HCT116 (cell line): ENCODE data around the gene ATP12A. TPM values are rescaled to one million over a fixed set of nuclear protein-coding genes. Genes with fewer than 3 reads are reported as not detected.

ENCODE experiments used
- ATAC-seq: fragments of 200-7000 bp; cut with Tn5 transposase; 2 replicates; pipeline ENCODE4 v1.9.1; 2020; ENCODE audit warnings: mild to moderate bottlenecking, moderate library complexity
- BruUV-seq: library from RNA; stranded (reverse); fragments of 400-500 nt; replicated peaks from 2 replicates; lab custom pipeline; 2021; lab: Mats Ljungman, UMichigan
- CTCF ChIA-PET: fragments of 300-600 bp; sonication (Branson Sonifier 250); formaldehyde crosslinking; loops from one replicate; lab custom pipeline; 2021; ENCODE audit warnings: antibody characterized with exemption; lab: Charles Lee
- POLR2A ChIA-PET: fragments of 300-600, 350-600 bp; sonication (Branson Sonifier 250); formaldehyde crosslinking; loops from one replicate; lab custom pipeline; 2021; ENCODE audit warnings: antibody characterized with exemption; lab: Charles Lee
- RAD21 ChIA-PET, 2 experiments: fragments of 300-600 bp; sonication (Branson Sonifier 250); formaldehyde crosslinking; loops; one replicate each; lab custom pipeline; 2023; ENCODE audit warnings: low total read pairs in 2 of 2; ENCODE audit not compliant: uncharacterized antibody in 2 of 2, unreplicated experiment in 2 of 2, low non-redundant PET in 1 of 2; lab: Charles Lee
- DNase-seq: peaks from one replicate; pipeline ENCODE4 v3.0.0-alpha.2; 2010; ENCODE audit warnings: low read depth, low spot score
- H2AFZ ChIP-seq: fragments of 200-600 bp; shearing (Covaris generic), sonication (generic); 2 replicates; pipeline ENCODE4 v1.6.1; 2017; ENCODE audit warnings: low read depth, mixed run types, mixed read lengths, antibody characterized with exemption, low read length; ENCODE audit not compliant: poor library complexity, severe bottlenecking
- H3K27ac ChIP-seq: 2 replicates; pipeline ENCODE4 v1.5.1; 2012; ENCODE audit warnings: low read depth, low read length
- H3K27me3 ChIP-seq: fragments of 200-600 bp; sonication (generic); 2 replicates; pipeline ENCODE4 v1.6.1; 2016; ENCODE audit warnings: mixed run types, low read length, mixed read lengths; ENCODE audit not compliant: insufficient read depth
- H3K36me3 ChIP-seq, 2 experiments: fragments of 200-500 bp in 1 of 2; fragments of 200-600 bp in 1 of 2; sonication (Bioruptor generic) in 1 of 2; sonication (generic) in 1 of 2; 2 replicates each; pipeline versions ENCODE4 v1.5.1 to v1.6.1; 2014 to 2016; ENCODE audit warnings: low read length in 2 of 2, inconsistent platforms in 1 of 2, mixed read lengths in 1 of 2, mixed run types in 1 of 2; ENCODE audit not compliant: insufficient read depth in 2 of 2, control insufficient read depth in 1 of 2
- H3K4me1 ChIP-seq, 2 experiments: fragments of 200-600 bp in 1 of 2; sonication (generic) in 1 of 2; 2 replicates each; pipeline versions ENCODE4 v1.5.1 to v1.6.1; 2012 to 2017; ENCODE audit warnings: low read length in 2 of 2, inconsistent platforms in 1 of 2, mild to moderate bottlenecking in 1 of 2, mixed read lengths in 1 of 2, mixed run types in 1 of 2, moderate library complexity in 1 of 2; ENCODE audit not compliant: insufficient read depth in 2 of 2, control insufficient read depth in 1 of 2
- H3K4me2 ChIP-seq: fragments of 200-600 bp; sonication (generic); 2 replicates; pipeline ENCODE4 v1.6.1; 2017; ENCODE audit warnings: mixed run types, low read length, mixed read lengths
- H3K4me3 ChIP-seq, 2 experiments: fragments of 200-600 bp in 1 of 2; sonication (generic) in 1 of 2; replicated peaks in 1 of 2; 2 replicates each; pipeline ENCODE4 v1.5.1; 2011 to 2016; ENCODE audit warnings: low read length in 2 of 2, control low read depth in 1 of 2, low read depth in 1 of 2, mild to moderate bottlenecking in 1 of 2, mixed read lengths in 1 of 2, mixed run types in 1 of 2
- H3K79me2 ChIP-seq: fragments of 200-600 bp; sonication (generic); 2 replicates; pipeline ENCODE4 v1.6.1; 2017; ENCODE audit warnings: mild to moderate bottlenecking, mixed run types, low read length, moderate library complexity, mixed read lengths; ENCODE audit not compliant: insufficient read depth
- H3K9ac ChIP-seq: fragments of 200-600 bp; sonication (generic); 2 replicates; pipeline ENCODE4 v1.6.1; 2016; ENCODE audit warnings: low read length, mixed read lengths
- H3K9me2 ChIP-seq: fragments of 200-600 bp; sonication (generic), shearing (Covaris generic); 2 replicates; pipeline ENCODE4 v1.6.1; 2017; ENCODE audit warnings: mixed run types, mild to moderate bottlenecking, moderate library complexity; ENCODE audit not compliant: insufficient read depth
- H3K9me3 ChIP-seq, 2 experiments: fragments of 200-500 bp in 1 of 2; fragments of 200-600 bp in 1 of 2; sonication (Bioruptor generic) in 1 of 2; sonication (generic) in 1 of 2; 2 replicates each; pipeline ENCODE4 v1.6.1; 2014 to 2017; ENCODE audit warnings: low read length in 2 of 2, mixed read lengths in 2 of 2, inconsistent platforms in 1 of 2, low read depth in 1 of 2, mild to moderate bottlenecking in 1 of 2, mixed run types in 1 of 2, moderate library complexity in 1 of 2; ENCODE audit not compliant: control insufficient read depth in 1 of 2, insufficient read depth in 1 of 2
- H4K20me1 ChIP-seq: fragments of 200-600 bp; sonication (generic), shearing (Covaris generic); 2 replicates; pipeline ENCODE4 v1.6.1; 2017; ENCODE audit warnings: mixed run types, mild to moderate bottlenecking, moderate library complexity; ENCODE audit not compliant: insufficient read depth
- CBX3 ChIP-seq: IDR thresholded peaks from 2 replicates; pipeline ENCODE4 v1.6.1; 2012; ENCODE audit warnings: low read depth
- CEBPB ChIP-seq: IDR thresholded peaks from 2 replicates; pipeline ENCODE4 v1.6.1; 2012; ENCODE audit warnings: low read depth
- EGR1 ChIP-seq: IDR thresholded peaks from 2 replicates; pipeline ENCODE4 v1.6.1; 2012; ENCODE audit warnings: low read depth
- ELF1 ChIP-seq: IDR thresholded peaks from 2 replicates; pipeline ENCODE4 v1.6.1; 2012; ENCODE audit warnings: low read depth, borderline replicate concordance
- EZH2phosphoT487 ChIP-seq: fragments of 200-600 bp; IDR thresholded peaks from 2 replicates; pipeline ENCODE4 v1.6.1; 2018; ENCODE audit warnings: antibody characterized with exemption, borderline replicate concordance
- JUND ChIP-seq: IDR thresholded peaks from 2 replicates; pipeline ENCODE4 v1.6.1; 2012
- POLR2A ChIP-seq: IDR thresholded peaks from 2 replicates; pipeline ENCODE4 v1.7.0; 2011; ENCODE audit warnings: borderline replicate concordance; ENCODE audit not compliant: insufficient read depth, insufficient read length; ENCODE audit errors: extremely low read depth
- SP1 ChIP-seq: IDR thresholded peaks from 2 replicates; pipeline ENCODE4 v1.6.1; 2012; ENCODE audit warnings: low read depth
- SRF ChIP-seq: IDR thresholded peaks from 2 replicates; pipeline ENCODE4 v1.6.1; 2012; ENCODE audit warnings: low read depth
- TCF7L2 ChIP-seq: IDR thresholded peaks from 2 replicates; pipeline ENCODE4 v1.7.0; 2011; ENCODE audit warnings: borderline replicate concordance, inconsistent platforms; ENCODE audit not compliant: insufficient read depth, insufficient read length; ENCODE audit errors: extremely low read depth
- YY1 ChIP-seq: IDR thresholded peaks from 2 replicates; pipeline ENCODE4 v1.6.1; 2011; ENCODE audit warnings: low read length, low read depth, moderate library complexity, mild to moderate bottlenecking; ENCODE audit not compliant: insufficient replicate concordance; ENCODE audit errors: extremely low read depth
- ZFX ChIP-seq: fragments of 450-650 bp; IDR thresholded peaks from 2 replicates; pipeline ENCODE4 v1.6.1; 2017
- ZNF274 ChIP-seq: fragments of 200-500 bp; sonication (Bioruptor generic); IDR thresholded peaks from 2 replicates; pipeline ENCODE4 v1.6.1; 2014; ENCODE audit warnings: mild to moderate bottlenecking, low read depth, low read length, inconsistent platforms
- intact Hi-C: fragments of 100-400 bp; cut with micrococcal nuclease; formaldehyde crosslinking; loops from 2 replicates; pipeline ENCODE4 v1.10.0; 2022
- total RNA-seq: library from RNA; stranded (reverse); gene quantifications from one replicate; pipeline ENCODE4 v1.2.1, GENCODE V29; 2021; ENCODE audit not compliant: unreplicated experiment
- TF ChIP-seq, protein P1 (sequence below): IDR thresholded peaks from 2 replicates; pipeline ENCODE4 v1.6.1; 2011; ENCODE audit warnings: mild to moderate bottlenecking, low read length, moderate library complexity; ENCODE audit not compliant: insufficient replicate concordance; ENCODE audit errors: extremely low read depth
- TF ChIP-seq, protein P2 (sequence below): IDR thresholded peaks from 2 replicates; pipeline ENCODE4 v1.6.1; 2012
- TF ChIP-seq, protein P3 (sequence below), 3 experiments: fragments of 200-600 bp in 1 of 3; sonication (generic) in 1 of 3; IDR thresholded peaks in 2 of 3; conservative IDR thresholded peaks in 1 of 3; 2 replicates each; pipeline ENCODE4 v1.5.1; 2012 to 2017; ENCODE audit warnings: low read depth in 2 of 3, low read length in 2 of 3, antibody characterized with exemption in 1 of 3, borderline replicate concordance in 1 of 3, control low read depth in 1 of 3, mild to moderate bottlenecking in 1 of 3, mixed read lengths in 1 of 3, mixed run types in 1 of 3, moderate library complexity in 1 of 3; ENCODE audit not compliant: insufficient read depth in 1 of 3
- TF ChIP-seq, protein P4 (sequence below): IDR thresholded peaks from 2 replicates; pipeline ENCODE4 v1.6.1; 2012; ENCODE audit warnings: low read depth
- TF ChIP-seq, protein P5 (sequence below): IDR thresholded peaks from 2 replicates; pipeline ENCODE4 v1.6.1; 2012

Gene ATP12A
- total RNA-seq, 1 experiment from 2014 or later: 0.30 TPM

DNA sequence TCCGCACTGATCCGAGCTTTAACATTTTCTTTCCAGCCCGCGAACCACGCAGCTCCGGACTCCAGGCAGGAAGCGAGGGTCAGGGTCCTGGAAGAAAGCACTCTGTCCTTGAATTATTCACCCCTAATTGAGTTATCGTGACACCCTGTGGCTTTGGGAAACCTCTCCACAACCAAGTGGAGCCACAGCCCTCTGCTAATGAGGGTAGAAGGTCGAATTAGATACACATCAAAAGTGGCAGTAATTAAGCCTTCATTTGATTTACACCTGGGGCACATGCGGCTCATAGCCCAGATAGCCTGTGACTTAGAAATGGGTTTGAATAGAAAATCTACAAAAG is 67.8 kb downstream of the ATP12A start:
- TF ChIP-seq, protein P1, sequence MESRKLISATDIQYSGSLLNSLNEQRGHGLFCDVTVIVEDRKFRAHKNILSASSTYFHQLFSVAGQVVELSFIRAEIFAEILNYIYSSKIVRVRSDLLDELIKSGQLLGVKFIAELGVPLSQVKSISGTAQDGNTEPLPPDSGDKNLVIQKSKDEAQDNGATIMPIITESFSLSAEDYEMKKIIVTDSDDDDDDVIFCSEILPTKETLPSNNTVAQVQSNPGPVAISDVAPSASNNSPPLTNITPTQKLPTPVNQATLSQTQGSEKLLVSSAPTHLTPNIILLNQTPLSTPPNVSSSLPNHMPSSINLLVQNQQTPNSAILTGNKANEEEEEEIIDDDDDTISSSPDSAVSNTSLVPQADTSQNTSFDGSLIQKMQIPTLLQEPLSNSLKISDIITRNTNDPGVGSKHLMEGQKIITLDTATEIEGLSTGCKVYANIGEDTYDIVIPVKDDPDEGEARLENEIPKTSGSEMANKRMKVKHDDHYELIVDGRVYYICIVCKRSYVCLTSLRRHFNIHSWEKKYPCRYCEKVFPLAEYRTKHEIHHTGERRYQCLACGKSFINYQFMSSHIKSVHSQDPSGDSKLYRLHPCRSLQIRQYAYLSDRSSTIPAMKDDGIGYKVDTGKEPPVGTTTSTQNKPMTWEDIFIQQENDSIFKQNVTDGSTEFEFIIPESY: no peak
- TF ChIP-seq ZNF274 (no peak), SP1 (no peak), SRF (no peak), POLR2A (no peak), CBX3 (no peak), YY1 (no peak), TCF7L2 (no peak), CEBPB (no peak), ELF1 (no peak), EGR1 (no peak), EZH2phosphoT487 (no peak), ZFX (no peak), JUND (no peak)
- TF ChIP-seq, protein P2, sequence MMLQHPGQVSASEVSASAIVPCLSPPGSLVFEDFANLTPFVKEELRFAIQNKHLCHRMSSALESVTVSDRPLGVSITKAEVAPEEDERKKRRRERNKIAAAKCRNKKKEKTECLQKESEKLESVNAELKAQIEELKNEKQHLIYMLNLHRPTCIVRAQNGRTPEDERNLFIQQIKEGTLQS: no peak
- TF ChIP-seq, protein P3, sequence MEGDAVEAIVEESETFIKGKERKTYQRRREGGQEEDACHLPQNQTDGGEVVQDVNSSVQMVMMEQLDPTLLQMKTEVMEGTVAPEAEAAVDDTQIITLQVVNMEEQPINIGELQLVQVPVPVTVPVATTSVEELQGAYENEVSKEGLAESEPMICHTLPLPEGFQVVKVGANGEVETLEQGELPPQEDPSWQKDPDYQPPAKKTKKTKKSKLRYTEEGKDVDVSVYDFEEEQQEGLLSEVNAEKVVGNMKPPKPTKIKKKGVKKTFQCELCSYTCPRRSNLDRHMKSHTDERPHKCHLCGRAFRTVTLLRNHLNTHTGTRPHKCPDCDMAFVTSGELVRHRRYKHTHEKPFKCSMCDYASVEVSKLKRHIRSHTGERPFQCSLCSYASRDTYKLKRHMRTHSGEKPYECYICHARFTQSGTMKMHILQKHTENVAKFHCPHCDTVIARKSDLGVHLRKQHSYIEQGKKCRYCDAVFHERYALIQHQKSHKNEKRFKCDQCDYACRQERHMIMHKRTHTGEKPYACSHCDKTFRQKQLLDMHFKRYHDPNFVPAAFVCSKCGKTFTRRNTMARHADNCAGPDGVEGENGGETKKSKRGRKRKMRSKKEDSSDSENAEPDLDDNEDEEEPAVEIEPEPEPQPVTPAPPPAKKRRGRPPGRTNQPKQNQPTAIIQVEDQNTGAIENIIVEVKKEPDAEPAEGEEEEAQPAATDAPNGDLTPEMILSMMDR (IDR thresholded peaks at IDR 0.05 in 2 of 3, conservative IDR thresholded peaks at IDR 0.05 in 1 of 3; ENCODE audit: borderline replicate concordance in 1 of 3, insufficient read depth in 1 of 3, low read depth in 2 of 3, low read length in 2 of 3): no peak
- TF ChIP-seq, protein P4, sequence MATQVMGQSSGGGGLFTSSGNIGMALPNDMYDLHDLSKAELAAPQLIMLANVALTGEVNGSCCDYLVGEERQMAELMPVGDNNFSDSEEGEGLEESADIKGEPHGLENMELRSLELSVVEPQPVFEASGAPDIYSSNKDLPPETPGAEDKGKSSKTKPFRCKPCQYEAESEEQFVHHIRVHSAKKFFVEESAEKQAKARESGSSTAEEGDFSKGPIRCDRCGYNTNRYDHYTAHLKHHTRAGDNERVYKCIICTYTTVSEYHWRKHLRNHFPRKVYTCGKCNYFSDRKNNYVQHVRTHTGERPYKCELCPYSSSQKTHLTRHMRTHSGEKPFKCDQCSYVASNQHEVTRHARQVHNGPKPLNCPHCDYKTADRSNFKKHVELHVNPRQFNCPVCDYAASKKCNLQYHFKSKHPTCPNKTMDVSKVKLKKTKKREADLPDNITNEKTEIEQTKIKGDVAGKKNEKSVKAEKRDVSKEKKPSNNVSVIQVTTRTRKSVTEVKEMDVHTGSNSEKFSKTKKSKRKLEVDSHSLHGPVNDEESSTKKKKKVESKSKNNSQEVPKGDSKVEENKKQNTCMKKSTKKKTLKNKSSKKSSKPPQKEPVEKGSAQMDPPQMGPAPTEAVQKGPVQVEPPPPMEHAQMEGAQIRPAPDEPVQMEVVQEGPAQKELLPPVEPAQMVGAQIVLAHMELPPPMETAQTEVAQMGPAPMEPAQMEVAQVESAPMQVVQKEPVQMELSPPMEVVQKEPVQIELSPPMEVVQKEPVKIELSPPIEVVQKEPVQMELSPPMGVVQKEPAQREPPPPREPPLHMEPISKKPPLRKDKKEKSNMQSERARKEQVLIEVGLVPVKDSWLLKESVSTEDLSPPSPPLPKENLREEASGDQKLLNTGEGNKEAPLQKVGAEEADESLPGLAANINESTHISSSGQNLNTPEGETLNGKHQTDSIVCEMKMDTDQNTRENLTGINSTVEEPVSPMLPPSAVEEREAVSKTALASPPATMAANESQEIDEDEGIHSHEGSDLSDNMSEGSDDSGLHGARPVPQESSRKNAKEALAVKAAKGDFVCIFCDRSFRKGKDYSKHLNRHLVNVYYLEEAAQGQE: no peak
- TF ChIP-seq, protein P5, sequence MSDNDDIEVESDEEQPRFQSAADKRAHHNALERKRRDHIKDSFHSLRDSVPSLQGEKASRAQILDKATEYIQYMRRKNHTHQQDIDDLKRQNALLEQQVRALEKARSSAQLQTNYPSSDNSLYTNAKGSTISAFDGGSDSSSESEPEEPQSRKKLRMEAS: no peak
- H3K4me3 ChIP-seq: no peak overlapping the region
- H3K4me1 ChIP-seq: no peaks in the 10 kb centered on the region
- H3K27ac ChIP-seq: no peak overlapping the region
- H3K9me3 ChIP-seq: no peaks in the 10 kb centered on the region
- H3K9me2 ChIP-seq: no peaks in the 10 kb centered on the region
- no peak overlapping the region for H3K9ac ChIP-seq
- no peak overlapping the region for H2AFZ ChIP-seq
- intact Hi-C loops: no loop called here
- no peaks in the 10 kb centered on the region for H3K36me3 ChIP-seq
- H3K27me3 ChIP-seq: no peaks in the 10 kb centered on the region
- DNase-seq: no peak
- no peak for ATAC-seq
- RAD21 ChIA-PET: no interaction called here
- no peaks in the 10 kb centered on the region for H3K79me2 ChIP-seq
- POLR2A ChIA-PET: no interaction called here
- CTCF ChIA-PET: no interaction called here
- H4K20me1 ChIP-seq: no peaks in the 10 kb centered on the region
- no TSS peak for BruUV-seq
- no peak overlapping the region for H3K4me2 ChIP-seq
